Activated CD4-positive, alpha-beta T cell treated with anti-CD3 and anti-CD28 coated beads, Interleukin-10, Interleukin-2, amounts not matched to agents 100 ng/mL and 50 ng/mL, durations not matched to agents 16 hours and 8 hours (primary cell): Measurements from ENCODE around the gene TLNRD1.

Experiments used
- DNase-seq: peaks from one replicate; pipeline ENCODE4 v3.0.0-alpha.2; 2020

TLNRD1 gene

DNA sequence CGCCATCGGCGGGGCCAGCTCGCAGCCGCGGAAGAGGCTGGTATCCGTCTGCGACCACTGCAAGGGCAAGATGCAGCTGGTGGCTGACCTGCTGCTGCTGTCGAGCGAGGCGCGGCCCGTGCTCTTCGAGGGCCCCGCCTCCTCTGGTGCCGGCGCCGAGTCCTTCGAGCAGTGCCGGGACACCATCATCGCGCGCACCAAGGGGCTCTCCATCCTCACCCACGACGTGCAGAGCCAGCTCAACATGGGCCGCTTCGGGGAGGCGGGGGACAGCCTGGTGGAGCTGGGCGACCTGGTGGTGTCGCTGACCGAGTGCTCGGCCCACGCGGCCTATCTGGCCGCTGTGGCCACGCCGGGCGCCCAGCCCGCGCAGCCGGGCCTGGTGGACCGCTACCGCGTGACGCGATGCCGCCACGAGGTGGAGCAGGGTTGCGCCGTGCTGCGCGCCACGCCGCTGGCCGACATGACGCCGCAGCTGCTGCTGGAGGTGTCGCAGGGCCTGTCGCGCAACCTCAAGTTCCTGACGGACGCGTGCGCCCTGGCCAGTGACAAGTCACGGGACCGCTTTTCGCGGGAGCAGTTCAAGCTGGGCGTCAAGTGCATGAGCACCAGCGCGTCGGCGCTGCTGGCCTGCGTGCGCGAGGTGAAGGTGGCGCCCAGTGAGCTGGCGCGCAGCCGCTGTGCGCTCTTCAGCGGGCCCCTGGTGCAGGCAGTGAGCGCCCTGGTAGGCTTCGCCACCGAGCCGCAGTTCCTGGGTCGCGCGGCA is 1.8 kb downstream of the TLNRD1 start:
- no peak for DNase-seq

- DNase-seq: no peak
Measured at GRCh38 chr15:81003097-81003350, 2.3 kb downstream of the TLNRD1 start.

- no peak for DNase-seq
Measured at GRCh38 chr15:81006124-81006523, 5.4 kb downstream of the TLNRD1 start.

GRCh38 chr15:81007428-81008064 is 6.8 kb downstream of the TLNRD1 start:
- DNase-seq: no peak

- no peak for DNase-seq
Measured at GRCh38 chr15:81008312-81008711, 7.6 kb downstream of the TLNRD1 start.

GRCh38 chr15:81010086-81010485 is 9.4 kb downstream of the TLNRD1 start:
- DNase-seq: no peak

GRCh38 chr15:81011593-81011992 is 10.9 kb downstream of the TLNRD1 start:
- no peak for DNase-seq

GRCh38 chr15:81012588-81012987 is 11.9 kb downstream of the TLNRD1 start:
- no peak for DNase-seq

- DNase-seq: no peak
Measured at GRCh38 chr15:81013396-81013929, 12.7 kb downstream of the TLNRD1 start.

GRCh38 chr15:81014446-81015093 is 13.8 kb downstream of the TLNRD1 start:
- DNase-seq: no peak

DNA sequence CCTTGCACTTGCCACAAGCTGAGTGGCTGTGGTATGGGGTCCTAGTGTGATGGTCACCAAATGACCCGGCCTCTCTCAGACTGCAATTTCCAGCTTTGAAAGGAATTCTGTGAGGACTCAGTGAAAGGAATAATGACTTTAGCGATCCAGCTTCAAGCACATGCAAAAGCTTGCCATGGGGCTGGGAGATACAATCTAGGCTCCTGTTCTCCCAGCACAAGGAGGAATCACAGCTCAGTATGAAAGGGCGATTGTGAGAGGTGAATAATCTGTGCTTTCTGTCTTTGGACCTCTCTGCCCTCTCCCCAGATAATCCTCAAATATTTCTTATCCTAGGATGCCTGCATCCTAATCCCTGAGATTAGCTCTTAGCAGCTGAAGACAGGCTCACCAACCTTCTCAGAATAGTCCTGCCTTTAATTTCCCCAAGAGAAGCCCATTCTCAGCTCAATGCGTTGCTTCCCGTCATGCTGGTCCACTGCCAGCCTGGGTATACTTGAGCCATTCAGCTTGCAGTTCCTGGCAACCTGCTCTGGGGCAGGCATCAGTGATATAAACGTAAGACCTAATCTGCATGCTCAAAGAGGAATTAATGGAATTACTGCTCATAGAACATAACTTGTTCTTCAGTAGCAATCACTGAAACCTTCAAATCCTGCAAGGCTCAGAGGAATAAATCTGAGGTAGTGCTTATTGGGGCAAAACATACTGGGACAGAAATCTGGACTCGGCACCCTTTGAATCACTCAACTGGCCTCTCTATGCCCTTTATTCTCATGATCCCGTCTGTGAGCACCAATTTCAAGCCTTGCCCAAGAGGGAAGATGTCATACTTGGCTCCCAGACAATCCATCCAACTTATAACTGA is 15.1 kb downstream of the TLNRD1 start:
- no peak for DNase-seq

GRCh38 chr15:81016489-81017068 is 15.9 kb downstream of the TLNRD1 start:
- DNase-seq: no peak

GRCh38 chr15:81018197-81018596 is 17.5 kb downstream of the TLNRD1 start:
- DNase-seq: no peak

GRCh38 chr15:81021321-81021720 is 20.6 kb downstream of the TLNRD1 start:
- no peak for DNase-seq

DNA sequence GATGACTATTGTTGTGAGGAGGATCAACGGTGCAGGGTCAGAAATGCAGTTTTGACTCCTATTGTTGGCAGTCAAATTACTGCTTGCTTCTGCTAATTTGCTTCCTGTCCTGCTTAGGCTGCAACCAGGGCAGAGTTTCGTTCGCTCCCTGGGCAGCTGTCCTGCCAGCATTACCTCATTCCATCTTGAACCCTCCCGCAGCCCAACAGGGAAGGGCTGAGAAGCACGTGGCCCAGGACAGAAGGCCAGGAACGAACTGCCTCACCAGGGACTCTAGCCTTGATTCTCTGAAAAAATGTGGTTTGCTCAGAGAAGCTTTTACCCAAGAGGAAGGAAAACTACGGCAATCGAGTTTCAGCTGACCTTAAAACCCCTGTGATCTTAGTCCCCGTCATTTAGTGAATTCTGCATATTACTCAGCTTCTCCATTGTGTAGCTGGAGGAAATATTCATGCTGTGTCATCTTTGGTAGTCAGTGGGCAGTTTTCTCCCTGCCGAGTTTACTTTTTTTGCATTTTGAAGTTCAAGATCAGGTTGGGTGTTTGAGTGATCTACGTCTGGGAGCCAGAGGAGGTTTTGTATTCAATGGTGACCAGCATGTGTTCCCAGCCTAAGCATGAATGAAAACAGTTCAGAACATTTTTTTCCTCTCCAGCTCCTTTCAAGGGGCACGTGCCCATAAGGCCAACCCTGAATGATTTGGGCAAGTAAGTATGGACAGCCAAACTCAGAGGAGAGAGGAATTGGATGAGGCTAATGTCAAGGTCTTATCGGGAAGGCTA is 23.0 kb downstream of the TLNRD1 start:
- peak; percentile 93 for DNase-seq

- peak; percentile 39 for DNase-seq
Measured at GRCh38 chr15:81024265-81024872, 23.6 kb downstream of the TLNRD1 start.

DNA sequence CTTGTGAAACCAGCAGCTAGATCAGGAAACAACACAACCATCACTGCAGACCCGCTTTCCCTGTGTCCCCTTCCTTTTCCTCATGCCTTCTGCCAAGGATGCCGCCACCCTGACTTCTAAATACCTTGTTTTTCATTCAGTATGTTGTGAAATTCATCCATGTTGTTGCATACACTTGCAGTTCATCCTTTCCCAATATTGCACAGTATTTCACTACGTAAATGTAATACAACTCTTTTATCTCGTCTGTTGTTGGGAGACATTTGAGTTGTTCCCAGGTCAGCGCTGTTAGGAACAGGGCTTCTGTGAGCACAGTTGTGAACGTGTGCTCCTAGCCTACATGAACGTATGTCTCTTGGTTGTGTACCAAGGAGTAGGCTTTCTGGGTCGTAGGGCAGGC is 24.2 kb downstream of the TLNRD1 start:
- DNase-seq: no peak

DNA sequence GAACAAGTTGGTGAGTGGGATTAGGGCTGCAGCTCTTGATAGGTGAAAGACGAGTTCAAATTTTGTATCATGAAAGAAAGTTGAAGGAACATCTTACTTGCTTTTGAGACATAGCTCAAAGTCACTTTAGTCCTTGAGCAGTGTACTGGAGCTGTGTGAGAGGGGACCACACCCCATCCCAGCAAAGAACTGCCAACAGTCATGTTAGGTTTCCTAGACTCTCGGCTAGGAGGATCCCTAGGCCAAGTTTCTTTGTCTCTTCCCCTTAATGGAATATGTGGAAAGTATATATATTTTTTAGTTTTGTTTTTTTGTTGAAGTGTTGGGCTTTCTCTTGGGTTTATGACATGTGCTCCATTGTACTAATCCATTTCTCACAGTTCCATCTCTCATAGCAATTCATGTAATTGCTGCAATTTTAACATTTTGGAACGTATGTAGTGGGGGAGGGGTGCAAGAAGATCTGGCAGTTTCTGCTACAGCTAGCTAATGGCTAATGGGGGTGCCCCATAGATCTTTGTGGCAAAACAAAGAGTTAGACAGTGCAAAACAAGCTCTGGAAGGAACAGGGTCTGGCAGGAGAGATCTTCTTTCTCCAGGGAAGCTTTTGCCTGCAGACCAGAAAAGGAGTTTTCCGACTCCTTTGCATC is 25.1 kb downstream of the TLNRD1 start:
- DNase-seq: no peak

DNA sequence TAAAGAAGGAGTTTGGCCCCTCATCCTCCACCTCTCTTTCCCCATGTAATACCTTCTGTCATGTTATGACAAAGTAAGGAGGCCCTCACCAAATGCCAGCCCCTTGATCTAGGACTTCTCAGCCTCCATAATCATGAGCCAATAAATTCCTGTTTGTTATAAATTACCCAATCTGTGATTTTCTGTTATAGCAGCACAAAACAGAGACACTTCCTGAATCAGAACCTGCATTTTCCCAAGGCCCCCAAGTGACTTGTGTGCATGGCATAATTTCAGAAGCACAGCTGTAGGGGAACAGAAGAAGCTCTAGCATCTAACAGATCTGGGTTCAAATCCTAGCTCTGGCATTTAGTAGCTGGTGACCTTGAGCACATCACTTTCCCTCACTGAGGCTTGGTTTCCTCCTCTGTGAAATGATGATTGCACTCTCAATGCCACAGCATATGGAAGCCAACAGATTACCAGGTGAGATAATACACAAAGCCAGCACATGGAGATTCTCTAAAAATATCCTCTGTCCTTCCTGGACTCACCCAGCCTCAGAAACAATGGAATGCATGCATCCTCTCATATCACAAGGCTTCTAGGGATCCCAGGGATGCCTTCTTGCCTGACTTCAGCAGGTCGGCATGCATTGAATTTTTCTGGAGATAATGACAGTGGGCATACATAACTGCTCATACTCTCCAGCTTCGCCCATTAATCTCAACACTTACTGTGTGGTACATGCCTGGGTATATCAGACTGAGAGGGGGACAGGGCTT is 26.3 kb downstream of the TLNRD1 start:
- DNase-seq: no peak
